Thoracic aorta (tissue), 2 donors: ENCODE data around the gene CPA3. TPM values are rescaled to one million over a fixed set of nuclear protein-coding genes. Genes with fewer than 3 reads are reported as not detected.

Experiments used
- ATAC-seq: fragments of 150-250 bp; one replicate; pipeline ENCODE4 v1.8.0; 2017; ENCODE audit warnings: low read depth; ENCODE audit not compliant: insufficient number of reproducible peaks, low FRiP score
- DNase-seq: peaks from one replicate; pipeline ENCODE4 v3.0.0-alpha.2; 2020; ENCODE audit warnings: low spot score
- H3K27ac ChIP-seq, 2 donors: fragments of 200-600 bp; sonication (generic); 1 replicate in 1 of 2; 2 replicates in 1 of 2; pipeline ENCODE4 v1.5.1; 2016; ENCODE audit warnings: mild to moderate bottlenecking in 2 of 2, moderate library complexity in 2 of 2
- H3K27me3 ChIP-seq: fragments of 200-600 bp; sonication (generic); replicated peaks from 2 replicates; pipeline ENCODE4 v1.6.0; 2016; ENCODE audit warnings: mild to moderate bottlenecking; ENCODE audit not compliant: insufficient read depth
- H3K36me3 ChIP-seq: fragments of 200-600 bp; sonication (generic); one replicate; pipeline ENCODE4 v1.5.1; 2016
- H3K4me1 ChIP-seq, 2 donors: fragments of 200-600 bp; sonication (generic); 1 replicate in 1 of 2; 2 replicates in 1 of 2; pipeline versions ENCODE4 v1.5.1 to v1.6.0; 2016; ENCODE audit warnings: low read depth in 2 of 2, mild to moderate bottlenecking in 1 of 2; ENCODE audit not compliant: control insufficient read depth in 1 of 2
- H3K4me3 ChIP-seq: fragments of 200-600 bp; sonication (generic); 2 replicates; pipeline ENCODE4 v1.5.1; 2016; ENCODE audit warnings: mild to moderate bottlenecking
- H3K9me3 ChIP-seq: fragments of 200-600 bp; sonication (generic); 2 replicates; pipeline ENCODE4 v1.5.1; 2016
- CTCF ChIP-seq: fragments of 200-600 bp; sonication (generic); IDR thresholded peaks from one replicate; pipeline ENCODE4 v1.5.1; 2019; ENCODE audit warnings: antibody characterized with exemption
- total RNA-seq, 2 donors: library from RNA; depleted of rRNA; stranded (reverse); fragments of >200 nt; gene quantifications; one replicate each; pipeline versions ENCODE4 v1.1.0 to v1.2.3, GENCODE V29; 2016

CPA3 gene
- total RNA-seq, 2 donors from 2014 or later: 19.5 to 31.8 TPM

GRCh38 chr3:148931574-148931973 is 66.5 kb downstream of the CPA3 start:
- no peak overlapping the region for H3K4me3 ChIP-seq
- no peak for ATAC-seq
- H3K9me3 ChIP-seq: no peaks in the 10 kb centered on the region
- H3K4me1 ChIP-seq: no peaks in the 10 kb centered on the region
- no peaks in the 10 kb centered on the region for H3K27me3 ChIP-seq
- H3K36me3 ChIP-seq: no peaks in the 10 kb centered on the region
- no peak for DNase-seq
- TF ChIP-seq CTCF: no peak
- H3K27ac ChIP-seq: no peak overlapping the region

GRCh38 chr3:148932972-148933371 is 67.9 kb downstream of the CPA3 start:
- no peak for TF ChIP-seq CTCF
- Histone ChIP-seq H3K4me1 (no peaks in the 10 kb centered on the region), H3K27ac (no peak overlapping the region), H3K27me3 (no peaks in the 10 kb centered on the region), H3K36me3 (no peaks in the 10 kb centered on the region), H3K9me3 (no peaks in the 10 kb centered on the region), H3K4me3 (no peak overlapping the region)
- DNase-seq: no peak
- no peak for ATAC-seq

- Histone ChIP-seq H3K9me3 (no peaks in the 10 kb centered on the region), H3K4me1 (no peaks in the 10 kb centered on the region), H3K27me3 (no peaks in the 10 kb centered on the region), H3K4me3 (no peak overlapping the region), H3K36me3 (no peaks in the 10 kb centered on the region), H3K27ac (no peak overlapping the region)
- DNase-seq (no peak), ATAC-seq (no peak)
- no peak for TF ChIP-seq CTCF
These were observed 72.6 kb downstream of the CPA3 start for GRCh38 chr3:148937467-148938255.

GRCh38 chr3:148938306-148938705 is 73.2 kb downstream of the CPA3 start:
- TF ChIP-seq CTCF: no peak

GRCh38 chr3:148938936-148939335 is 73.8 kb downstream of the CPA3 start:
- Histone ChIP-seq H3K4me3 (no peak overlapping the region), H3K36me3 (no peaks in the 10 kb centered on the region), H3K27ac (no peak overlapping the region), H3K27me3 (no peaks in the 10 kb centered on the region), H3K9me3 (no peaks in the 10 kb centered on the region), H3K4me1 (no peaks in the 10 kb centered on the region)
- no peak for ATAC-seq
- DNase-seq: no peak
- TF ChIP-seq CTCF: no peak

More at GRCh38 chr3:148938306-148938705, 73.2 kb downstream of the CPA3 start:
- no peaks in the 10 kb centered on the region for H3K36me3 ChIP-seq
- no peak overlapping the region for H3K4me3 ChIP-seq
- H3K9me3 ChIP-seq: no peaks in the 10 kb centered on the region
- no peaks in the 10 kb centered on the region for H3K4me1 ChIP-seq
- no peaks in the 10 kb centered on the region for H3K27me3 ChIP-seq
- ATAC-seq: no peak
- no peak overlapping the region for H3K27ac ChIP-seq
- no peak for DNase-seq
